ENCODE data around the gene ZNF442. TPM values are rescaled to one million over a fixed set of nuclear protein-coding genes. Genes with fewer than 3 reads are reported as not detected.

Gene ZNF442
- total RNA-seq, 1 experiment from 2014 or later: 1.1 TPM

- Histone ChIP-seq H3K79me2 (ENCODE audit: low read length) (no peaks in the 10 kb centered on the region), H3K9me3 (ENCODE audit: low read length) (peaks cover 81% of the 10 kb centered on the region), H3F3A (ENCODE audit: low read length, unreplicated experiment) (no peaks in the 10 kb centered on the region), H3K36me3 (ENCODE audit: low read depth, low read length) (peaks cover 63% of the 10 kb centered on the region), H3K4me2 (ENCODE audit: low read length) (no peak overlapping the region), H3K27ac (ENCODE audit: low read length) (no peak overlapping the region), H2AFZ (ENCODE audit: low read length) (no peak overlapping the region), H3K4me1 (ENCODE audit: insufficient read depth, low read length) (no peaks in the 10 kb centered on the region), H4K20me1 (ENCODE audit: low read length) (no peaks in the 10 kb centered on the region), H3K9me2 (replicated peaks; ENCODE audit: low read length) (no peaks in the 10 kb centered on the region), H3K9ac (ENCODE audit: low read length) (no peak overlapping the region), H3K27me3 (ENCODE audit: low read length) (no peaks in the 10 kb centered on the region), H3K4me3 (ENCODE audit: low read length) (no peak overlapping the region; the same call in 1 of the 2 replicates)
- ChIA-PET POLR2A (ENCODE audit: unreplicated experiment) (no interaction called here), CTCF (no interaction called here)
- DNase-seq (no peak), ATAC-seq (no peak)
- intact Hi-C loops (cut with micrococcal nuclease): no loop called here
- no TSS peak for BruUV-seq (replicated peaks)
- TF ChIP-seq EZH2 (IDR thresholded peaks at IDR 0.05; ENCODE audit: low read length, unreplicated experiment): no peak
- no peak for TF ChIP-seq CTCF (conservative IDR thresholded peaks at IDR 0.05; ENCODE audit: low read depth, low read length)
- no peak for TF ChIP-seq EZH2phosphoT487 (IDR thresholded peaks at IDR 0.05; ENCODE audit: borderline replicate concordance, low read length)
Measured at GRCh38 chr19:12350890-12351197, 14.6 kb downstream of the ZNF442 start.

- ChIA-PET POLR2A (ENCODE audit: unreplicated experiment) (no interaction called here), CTCF (no interaction called here)
- no peak overlapping the region for H3K4me2 ChIP-seq (ENCODE audit: low read length)
- no peaks in the 10 kb centered on the region for H4K20me1 ChIP-seq (ENCODE audit: low read length)
- H3K79me2 ChIP-seq (ENCODE audit: low read length): no peaks in the 10 kb centered on the region
- H3K36me3 ChIP-seq (ENCODE audit: low read depth, low read length): peaks cover 67% of the 10 kb centered on the region
- no peaks in the 10 kb centered on the region for H3K27me3 ChIP-seq (ENCODE audit: low read length)
- H3K9me2 ChIP-seq (replicated peaks; ENCODE audit: low read length): no peaks in the 10 kb centered on the region
- no TSS peak for BruUV-seq (replicated peaks)
- peak overlapping the region; percentile 0; the same call in 1 of the 2 replicates for H3K4me3 ChIP-seq (ENCODE audit: low read length)
- peaks cover 87% of the 10 kb centered on the region for H3K9me3 ChIP-seq (ENCODE audit: low read length)
- ATAC-seq (no peak), DNase-seq (no peak)
- H3K27ac ChIP-seq (ENCODE audit: low read length): no peak overlapping the region
- no peak overlapping the region for H3K9ac ChIP-seq (ENCODE audit: low read length)
- intact Hi-C loops (cut with micrococcal nuclease): no loop called here
- no peak overlapping the region for H2AFZ ChIP-seq (ENCODE audit: low read length)
- TF ChIP-seq EZH2 (IDR thresholded peaks at IDR 0.05; ENCODE audit: low read length, unreplicated experiment): no peak
- TF ChIP-seq CTCF (conservative IDR thresholded peaks at IDR 0.05; ENCODE audit: low read depth, low read length): no peak
- no peak for TF ChIP-seq EZH2phosphoT487 (IDR thresholded peaks at IDR 0.05; ENCODE audit: borderline replicate concordance, low read length)
- H3F3A ChIP-seq (ENCODE audit: low read length, unreplicated experiment): no peaks in the 10 kb centered on the region
- no peaks in the 10 kb centered on the region for H3K4me1 ChIP-seq (ENCODE audit: insufficient read depth, low read length)
Measured at GRCh38 chr19:12350185-12350889, 15.1 kb downstream of the ZNF442 start.

DNA sequence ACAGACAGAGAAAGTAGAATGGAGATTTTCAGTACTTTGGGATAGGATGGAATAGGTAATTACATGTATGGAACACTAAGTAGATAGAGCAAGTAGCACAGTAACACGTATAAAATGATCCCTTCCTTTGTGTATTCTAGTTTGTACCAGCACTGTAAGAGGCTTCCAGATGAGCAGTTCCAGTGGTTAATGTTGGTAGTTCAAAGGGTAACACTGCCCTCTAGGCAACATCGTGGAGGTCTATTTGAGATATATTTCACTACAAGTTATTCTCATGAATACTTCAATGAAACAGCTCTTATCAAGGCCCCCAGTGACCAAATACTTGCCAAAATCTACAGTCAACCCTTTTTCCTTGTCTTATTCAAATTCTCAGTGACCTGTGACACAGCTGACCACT is 18.6 kb downstream of the ZNF442 start:
- intact Hi-C loops (cut with micrococcal nuclease): no loop called here
- H3K36me3 ChIP-seq (ENCODE audit: low read depth, low read length): peaks cover 55% of the 10 kb centered on the region
- TF ChIP-seq EZH2 (IDR thresholded peaks at IDR 0.05; ENCODE audit: low read length, unreplicated experiment) (no peak), CTCF (conservative IDR thresholded peaks at IDR 0.05; ENCODE audit: low read depth, low read length) (no peak; the same call in 1 of the 2 replicates), EZH2phosphoT487 (IDR thresholded peaks at IDR 0.05; ENCODE audit: borderline replicate concordance, low read length) (no peak)
- no peaks in the 10 kb centered on the region for H3K4me1 ChIP-seq (ENCODE audit: insufficient read depth, low read length)
- POLR2A ChIA-PET (ENCODE audit: unreplicated experiment): no interaction called here
- no peaks in the 10 kb centered on the region for H4K20me1 ChIP-seq (ENCODE audit: low read length)
- H3K9me2 ChIP-seq (replicated peaks; ENCODE audit: low read length): no peaks in the 10 kb centered on the region
- no peak overlapping the region for H3K4me2 ChIP-seq (ENCODE audit: low read length)
- H2AFZ ChIP-seq (ENCODE audit: low read length): no peak overlapping the region
- DNase-seq (no peak), ATAC-seq (no peak)
- BruUV-seq (replicated peaks): no TSS peak
- H3K79me2 ChIP-seq (ENCODE audit: low read length): no peaks in the 10 kb centered on the region
- H3K4me3 ChIP-seq (ENCODE audit: low read length): no peak overlapping the region
- H3K27ac ChIP-seq (ENCODE audit: low read length): no peak overlapping the region
- H3K9me3 ChIP-seq (ENCODE audit: low read length): peaks cover 74% of the 10 kb centered on the region
- H3K27me3 ChIP-seq (ENCODE audit: low read length): no peaks in the 10 kb centered on the region
- H3F3A ChIP-seq (ENCODE audit: low read length, unreplicated experiment): no peaks in the 10 kb centered on the region
- CTCF ChIA-PET: no interaction called here
- no peak overlapping the region for H3K9ac ChIP-seq (ENCODE audit: low read length)
